T-helper 1 cell (primary cell): ENCODE measurements around the gene PPM1F.

Experiments
- DNase-seq, 5 donors: peaks; one replicate each; pipeline ENCODE4 v3.0.0-alpha.2; 2012 to 2020
- total RNA-seq, 4 donors: gene quantifications; one replicate each; lab custom pipeline; 2026; lab: John Stamatoyannopoulos, UW

The PPM1F gene, protein sequence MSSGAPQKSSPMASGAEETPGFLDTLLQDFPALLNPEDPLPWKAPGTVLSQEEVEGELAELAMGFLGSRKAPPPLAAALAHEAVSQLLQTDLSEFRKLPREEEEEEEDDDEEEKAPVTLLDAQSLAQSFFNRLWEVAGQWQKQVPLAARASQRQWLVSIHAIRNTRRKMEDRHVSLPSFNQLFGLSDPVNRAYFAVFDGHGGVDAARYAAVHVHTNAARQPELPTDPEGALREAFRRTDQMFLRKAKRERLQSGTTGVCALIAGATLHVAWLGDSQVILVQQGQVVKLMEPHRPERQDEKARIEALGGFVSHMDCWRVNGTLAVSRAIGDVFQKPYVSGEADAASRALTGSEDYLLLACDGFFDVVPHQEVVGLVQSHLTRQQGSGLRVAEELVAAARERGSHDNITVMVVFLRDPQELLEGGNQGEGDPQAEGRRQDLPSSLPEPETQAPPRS
- total RNA-seq: 31.5 to 41.2 (median 37.7) reads per million in 4 donors

DNA sequence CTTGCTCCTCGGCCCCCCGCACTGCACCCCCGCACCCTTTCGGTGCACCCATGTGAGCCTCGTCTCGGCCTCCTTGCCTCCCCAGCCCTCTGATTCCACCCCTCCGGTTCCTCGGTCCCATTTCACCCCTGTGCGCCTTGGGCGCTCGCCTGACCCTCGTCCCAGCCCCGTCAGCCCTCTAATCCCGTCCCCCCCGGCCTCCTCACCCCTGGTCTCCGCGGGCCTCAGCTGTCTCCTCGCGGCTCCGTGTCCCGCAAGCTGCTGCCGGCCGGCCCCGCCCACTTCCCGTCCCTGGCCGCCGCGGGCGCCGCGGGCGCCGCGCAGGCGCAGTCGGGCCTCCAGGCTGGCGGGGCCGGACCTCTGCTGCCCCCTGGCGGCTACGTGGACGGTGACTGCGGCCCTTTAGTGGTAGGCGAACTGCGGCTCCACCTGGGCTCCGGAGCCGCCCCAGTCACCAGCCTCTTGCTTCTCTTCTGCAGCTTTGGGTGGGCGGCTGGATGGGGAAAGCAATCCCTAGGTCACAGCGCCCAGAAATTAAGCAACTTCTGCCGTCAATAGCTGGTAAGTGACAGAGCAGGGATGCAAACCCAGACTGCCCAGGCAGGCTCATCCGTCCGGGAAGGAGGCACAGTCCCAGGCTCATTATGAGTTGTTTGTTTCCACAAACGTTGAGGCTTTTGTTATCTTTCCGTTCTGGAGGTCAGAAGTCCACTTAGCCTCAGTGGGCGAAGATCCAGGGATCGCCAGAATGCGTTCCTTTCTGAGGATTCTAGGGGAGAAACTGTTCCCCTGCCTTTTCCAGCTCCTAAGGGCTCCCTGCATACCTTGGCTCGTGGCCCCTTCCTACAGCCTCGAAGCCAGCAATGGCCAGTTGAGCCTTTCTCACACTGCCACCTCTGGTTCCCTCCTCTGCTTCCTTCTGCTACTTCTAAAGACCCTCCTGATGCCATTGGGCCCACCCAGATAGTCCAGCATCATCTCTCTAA, at the start of gene PPM1F:
PPM1F (minus strand) TSS at position 263 of the 986 bp plus-strand sequence. CDS start 6,800 bp downstream, outside the sequence.
- DNase-seq: peak; percentile 80 to 93 (median 85)

DNA sequence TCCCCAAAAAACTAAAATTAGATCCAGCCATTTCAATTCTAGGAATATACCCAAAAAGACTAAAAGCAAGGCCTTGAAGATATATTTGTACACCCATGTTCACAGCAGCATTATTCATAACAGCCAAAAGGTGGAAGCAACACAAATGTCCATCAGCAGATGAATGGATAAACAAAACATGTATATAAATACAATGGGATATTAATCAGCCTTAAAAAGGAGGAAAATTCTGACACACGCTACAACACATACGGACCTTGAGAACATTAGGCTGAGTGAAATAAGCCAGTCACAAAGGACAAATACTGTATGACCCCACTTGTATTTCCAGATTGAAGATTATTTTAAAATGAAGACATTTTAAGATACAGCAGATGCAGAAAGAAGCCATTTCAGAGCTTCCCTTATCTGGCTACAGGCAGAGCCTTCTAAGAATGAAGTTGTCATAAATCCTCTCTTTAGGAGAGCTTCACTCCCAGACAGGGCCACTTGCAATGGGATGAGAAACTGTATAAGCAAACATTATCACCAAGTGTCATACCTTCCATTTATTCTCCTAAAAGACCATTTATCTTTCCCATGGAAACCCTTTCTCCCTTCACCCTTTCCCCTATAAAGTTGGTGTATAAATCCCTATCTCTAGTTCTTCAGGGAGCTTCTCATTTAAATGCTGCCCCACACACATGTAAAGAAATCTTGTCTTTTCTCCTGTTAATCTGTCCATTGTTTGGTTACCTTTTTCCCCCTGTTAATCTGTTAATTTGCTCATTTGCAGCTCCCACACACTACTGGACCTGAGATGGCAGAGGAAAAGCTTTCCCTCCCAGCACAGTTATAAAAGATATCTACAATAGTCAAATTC, 49.2 kb upstream of the PPM1F start:
- no peak for DNase-seq

DNA sequence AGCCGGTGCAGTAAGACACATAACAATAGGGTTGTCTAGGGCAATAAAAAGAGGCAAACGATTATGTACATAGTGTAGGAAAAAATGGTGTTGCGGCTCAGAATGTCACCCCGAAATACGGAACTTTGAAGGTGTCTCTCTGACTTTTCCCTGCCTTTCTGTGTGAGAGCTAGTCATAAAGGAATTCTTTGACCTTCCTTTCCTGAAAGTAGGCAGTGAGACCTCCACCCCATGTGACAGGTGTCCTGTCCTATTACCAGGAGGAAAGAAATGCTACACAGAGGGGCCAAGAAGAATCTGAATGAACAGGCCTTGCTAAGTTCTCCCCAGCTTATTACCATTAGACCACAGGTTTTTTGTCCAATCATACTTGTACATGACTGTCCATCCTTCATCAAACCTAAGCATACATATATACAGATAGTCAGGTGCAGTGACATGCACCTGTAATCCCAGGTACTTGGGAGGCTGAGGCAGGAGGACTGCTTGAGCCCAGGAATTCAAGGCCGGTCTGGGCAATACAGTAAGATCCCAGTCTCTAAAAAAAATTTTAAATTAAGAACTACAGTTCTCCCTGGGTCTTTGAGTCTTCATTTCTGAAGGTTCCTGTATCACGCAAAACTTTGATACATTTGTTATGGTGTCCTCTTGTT, 46.1 kb upstream of the PPM1F start:
- DNase-seq: no peak

DNA sequence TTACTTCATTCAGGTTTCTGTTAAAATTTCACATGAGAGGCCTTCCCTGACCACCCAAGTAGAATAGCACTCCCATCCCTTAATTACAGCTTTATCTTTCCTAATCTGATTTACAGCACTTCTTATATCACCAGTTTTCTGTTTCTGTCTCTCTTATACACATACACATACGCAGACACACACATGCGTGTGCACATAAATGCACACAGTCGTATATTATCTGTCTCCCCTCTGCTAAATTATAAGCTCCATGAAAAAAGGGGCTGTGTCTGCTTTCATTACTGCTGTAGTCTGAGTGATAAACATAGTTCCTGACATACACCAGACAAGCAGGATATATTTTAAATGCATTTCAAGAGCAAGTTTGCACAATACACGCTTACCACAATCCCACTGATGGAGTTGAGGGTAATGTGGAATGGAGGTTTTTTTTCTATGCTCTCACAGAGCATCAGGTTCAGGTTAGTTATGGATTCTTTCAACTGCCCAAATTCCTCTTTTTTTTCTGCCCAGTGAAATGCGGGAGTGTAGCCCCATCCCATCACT, 43.6 kb upstream of the PPM1F start:
- DNase-seq: no peak

DNA sequence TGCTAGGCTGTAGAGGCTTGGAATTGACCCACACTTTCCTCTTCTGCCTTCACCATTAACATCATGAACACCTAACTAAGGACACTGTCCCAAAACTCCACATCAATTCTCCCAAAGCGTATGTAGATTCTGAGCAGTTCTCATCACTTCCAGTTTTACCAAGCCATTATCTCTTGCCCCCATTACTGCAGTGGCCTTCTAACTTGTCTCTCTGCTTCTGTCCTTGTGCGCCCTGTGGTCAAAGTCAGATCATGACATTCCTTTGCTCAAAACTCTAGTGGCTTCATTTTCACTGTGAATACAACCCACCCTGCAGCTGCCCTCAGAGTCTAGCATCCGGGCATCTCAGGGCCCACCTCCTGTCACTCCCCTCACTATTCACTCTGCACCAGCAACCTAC, 43.0 kb upstream of the PPM1F start:
- no peak for DNase-seq

DNA sequence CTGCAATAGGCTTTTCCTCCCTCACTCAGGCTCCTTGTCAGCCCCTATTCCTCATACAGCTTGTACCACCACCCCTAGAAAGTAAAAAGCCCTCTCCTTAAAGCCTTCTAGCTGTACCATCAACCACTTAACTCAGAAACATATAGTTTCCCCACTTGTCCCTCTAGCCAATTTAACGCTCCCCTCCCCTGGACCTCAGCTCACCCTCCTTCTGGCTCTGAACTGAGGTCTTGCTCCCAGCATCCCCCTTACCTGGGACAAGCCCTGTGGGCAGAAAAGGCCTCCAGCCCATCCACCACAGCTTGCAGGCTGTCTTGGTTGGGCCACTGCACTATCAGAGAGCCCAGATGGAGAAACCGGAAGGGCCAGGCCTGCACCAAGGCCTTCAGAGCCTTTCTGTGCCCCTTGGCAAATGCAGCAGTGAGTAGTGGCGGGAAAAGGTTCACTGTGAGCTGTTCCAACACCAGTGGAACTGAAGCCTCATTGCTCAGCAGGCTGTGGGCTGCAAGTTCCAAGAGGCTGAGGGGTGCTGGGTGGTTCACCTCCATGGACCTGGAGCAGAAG, 42.3 kb upstream of the PPM1F start:
- DNase-seq: no peak

DNA sequence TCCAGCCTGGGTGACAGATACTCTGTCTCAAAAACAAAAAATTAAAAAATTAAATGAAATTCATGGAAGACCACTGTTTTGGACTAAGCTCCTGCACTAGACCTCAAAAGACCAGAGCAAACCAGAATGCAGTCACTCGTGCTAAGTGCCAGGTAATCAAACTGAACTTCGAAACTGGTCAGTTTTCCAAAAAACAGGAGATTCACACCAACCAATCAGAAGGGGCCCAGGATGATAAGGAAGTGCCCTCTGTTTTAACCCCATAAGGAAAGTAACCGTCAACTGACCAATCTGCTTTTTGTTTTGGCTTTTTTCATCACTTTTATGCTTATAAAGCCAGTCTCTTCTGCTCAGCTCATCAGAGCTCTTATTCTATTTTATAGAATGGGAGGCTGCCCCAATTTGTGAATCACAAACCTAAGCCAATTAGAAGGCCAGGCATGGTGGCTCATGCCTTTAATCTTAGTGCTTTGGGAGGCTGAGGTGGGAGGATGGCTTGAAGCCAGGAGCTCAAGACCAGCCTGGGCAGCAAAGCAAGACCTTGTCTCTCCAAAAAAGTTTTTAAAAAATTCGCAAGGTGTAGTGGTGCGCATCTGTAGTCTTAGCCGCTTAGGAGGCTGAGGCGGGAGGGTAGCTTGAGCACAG, 40.1 kb upstream of the PPM1F start:
- no peak for DNase-seq

DNA sequence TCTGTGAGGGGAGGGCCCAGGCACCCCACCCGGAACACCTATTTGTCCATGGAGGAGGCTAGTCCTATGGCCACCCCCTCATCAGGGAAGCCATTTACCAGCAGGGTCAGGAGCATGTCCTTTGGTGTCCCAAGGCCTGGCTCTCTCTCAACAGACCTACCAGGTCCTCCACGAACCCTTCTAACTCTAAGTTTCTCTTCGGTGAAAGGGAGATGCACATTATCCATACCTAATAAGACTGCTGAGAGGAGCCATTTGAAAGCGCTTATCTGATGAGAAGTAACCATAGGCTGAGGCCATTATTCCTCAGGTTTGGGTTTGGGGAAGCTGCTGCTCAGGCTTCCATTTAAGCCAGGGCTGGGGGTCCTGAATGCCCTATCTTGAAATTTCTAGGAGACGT, 39.1 kb upstream of the PPM1F start:
- DNase-seq: no peak

DNA sequence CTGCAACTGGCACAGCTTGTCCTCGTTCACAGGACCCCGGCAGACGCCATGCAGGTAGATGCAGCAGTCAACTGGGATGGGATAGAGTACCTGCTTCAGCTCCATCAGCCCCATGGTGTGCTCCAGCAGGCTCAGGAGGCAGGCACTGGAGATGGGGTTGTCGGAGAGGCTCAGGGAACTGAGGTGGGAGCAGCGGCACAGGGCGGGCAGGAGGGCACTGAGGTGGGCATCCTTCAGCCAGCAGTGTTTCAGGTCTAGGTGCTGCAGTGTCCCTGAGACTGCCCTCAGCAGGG, 38.6 kb upstream of the PPM1F start:
- DNase-seq: no peak

DNA sequence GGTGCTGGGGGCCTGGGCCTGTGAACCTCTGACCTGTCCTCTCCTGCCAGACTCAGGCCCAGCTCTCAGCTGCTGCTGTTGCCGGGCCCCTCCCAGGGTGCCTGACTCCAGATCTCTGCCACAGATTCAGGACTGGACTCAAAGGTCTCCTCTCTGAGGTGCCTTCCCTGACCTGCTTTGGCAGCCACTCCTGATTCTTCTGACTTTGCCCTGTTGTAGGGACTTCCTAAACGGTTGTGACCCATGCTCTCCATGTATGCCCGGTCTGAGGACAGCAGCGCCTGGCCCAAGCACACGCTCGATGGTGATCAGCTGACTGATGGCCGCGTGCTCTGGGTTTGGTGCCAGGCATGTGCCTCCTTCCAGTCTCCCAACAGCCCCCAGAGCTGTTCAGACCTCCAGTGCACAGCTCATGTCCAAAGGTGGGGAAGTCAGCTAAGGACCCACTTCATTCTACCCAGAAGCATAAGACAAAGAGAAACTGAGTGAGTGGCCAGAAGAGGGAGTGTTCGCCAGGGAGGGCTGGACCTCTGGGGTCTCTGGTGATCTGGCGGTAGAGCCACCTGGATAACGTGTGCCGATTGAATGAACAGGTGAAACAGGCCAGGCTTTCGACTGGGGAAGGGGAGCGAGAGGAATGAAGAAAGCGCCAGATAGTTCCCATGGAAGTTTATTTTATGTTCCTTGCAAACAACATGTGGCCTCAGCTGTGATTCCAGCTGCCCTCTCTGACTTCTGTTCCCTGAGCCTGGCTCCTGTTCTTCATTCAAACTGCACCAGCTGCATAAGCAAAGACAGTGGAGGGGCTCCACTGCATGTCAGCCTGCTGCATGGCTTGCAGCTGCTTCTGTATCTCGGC, 38.0 kb upstream of the PPM1F start:
- DNase-seq: no peak

DNA sequence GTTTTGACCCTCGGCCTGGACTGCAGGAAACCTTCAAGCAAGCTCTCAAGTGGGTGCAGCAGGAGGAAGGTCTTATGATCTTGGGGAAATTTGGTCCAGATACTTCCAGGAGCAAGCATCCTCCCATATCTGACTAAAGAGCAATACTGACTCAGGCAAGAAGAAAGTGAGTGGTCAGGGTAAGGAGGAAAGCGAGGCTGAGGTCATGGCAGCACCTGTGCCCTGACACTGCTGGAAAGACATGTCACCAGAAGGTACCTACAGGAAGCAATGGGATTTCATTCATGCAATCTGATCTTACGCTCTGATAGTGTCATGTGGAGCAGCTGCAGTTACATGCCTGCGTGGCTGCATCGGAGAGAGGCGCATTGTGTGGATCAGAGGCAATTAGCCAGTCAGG, 36.4 kb upstream of the PPM1F start:
- DNase-seq: no peak

DNA sequence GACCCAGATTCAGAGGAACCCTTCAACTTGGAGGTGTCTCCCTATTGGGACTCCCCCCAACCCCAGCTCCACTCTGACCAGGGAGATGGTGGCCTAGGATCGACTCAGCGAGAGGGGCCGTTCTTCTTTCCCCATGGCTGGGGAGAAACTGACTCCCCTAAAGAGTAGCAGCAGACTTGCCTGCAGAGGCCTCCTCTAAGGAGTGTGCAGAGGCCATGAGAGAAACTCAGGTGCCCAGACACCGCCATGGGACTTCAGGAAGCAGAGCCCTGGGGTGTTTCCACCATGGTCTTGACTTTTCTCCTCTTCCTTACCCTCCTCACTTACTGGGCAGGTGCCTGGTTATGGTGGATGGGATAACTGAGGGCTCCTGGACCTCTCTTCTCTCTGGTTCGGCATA, 32.6 kb upstream of the PPM1F start:
- DNase-seq: no peak

DNA sequence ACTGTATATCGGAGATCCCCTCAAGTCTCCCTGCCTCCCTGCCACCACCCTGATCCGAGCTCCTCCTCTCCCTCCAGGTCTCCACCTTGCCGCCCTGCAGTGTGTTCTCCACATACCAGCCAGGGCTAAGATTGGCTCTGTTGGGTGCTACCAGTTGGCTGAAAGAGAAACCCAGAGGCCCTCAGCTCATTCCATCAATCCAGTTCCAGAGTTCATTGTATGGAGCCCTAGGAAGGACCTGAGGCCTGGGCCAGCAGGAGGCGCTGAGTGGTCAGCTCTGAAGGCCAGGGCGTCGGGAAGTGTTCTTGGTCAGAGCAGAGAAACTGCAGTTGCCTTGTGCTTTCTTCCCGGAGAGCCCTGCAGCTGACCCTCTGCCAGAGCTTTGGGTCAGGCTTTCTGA, 32.1 kb upstream of the PPM1F start:
- no peak for DNase-seq

DNA sequence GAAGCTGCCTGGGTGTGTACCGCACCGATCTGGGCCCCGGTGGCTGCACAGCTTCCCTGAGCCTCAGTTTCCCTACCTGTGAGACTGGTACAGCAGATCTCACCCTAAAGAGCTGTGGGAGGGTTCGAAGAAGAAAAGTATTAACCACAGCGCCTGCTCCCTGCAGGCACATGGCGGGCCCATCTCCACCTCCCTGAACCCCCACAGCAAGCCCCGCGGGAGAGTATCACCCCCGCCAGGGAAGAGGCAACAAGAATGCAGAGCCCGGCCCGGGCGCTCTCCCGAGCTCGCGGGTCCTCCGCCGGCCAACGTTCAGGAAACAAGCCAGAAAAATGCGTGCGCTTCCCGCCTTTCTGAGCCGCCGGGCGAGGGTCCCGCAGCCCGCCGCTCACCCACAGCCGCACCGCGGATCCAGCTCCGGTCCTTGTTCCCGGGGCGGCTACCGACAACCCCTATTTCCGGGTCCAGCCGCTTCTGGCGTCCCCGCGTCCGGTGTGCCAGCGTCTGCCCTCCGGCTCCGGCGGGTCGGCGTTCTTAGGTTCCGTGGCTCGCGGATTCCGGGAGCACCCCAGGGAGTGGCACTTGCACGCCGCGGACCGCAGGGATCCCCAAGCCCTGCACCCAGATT, 29.8 kb upstream of the PPM1F start, which contains the start of gene TOP3B:
TOP3B (minus strand) TSS at position 450 of the 628 bp plus-strand sequence. CDS start 7,078 bp downstream, outside the sequence.
- DNase-seq: peak; percentile 55 to 79 (median 70)

DNA sequence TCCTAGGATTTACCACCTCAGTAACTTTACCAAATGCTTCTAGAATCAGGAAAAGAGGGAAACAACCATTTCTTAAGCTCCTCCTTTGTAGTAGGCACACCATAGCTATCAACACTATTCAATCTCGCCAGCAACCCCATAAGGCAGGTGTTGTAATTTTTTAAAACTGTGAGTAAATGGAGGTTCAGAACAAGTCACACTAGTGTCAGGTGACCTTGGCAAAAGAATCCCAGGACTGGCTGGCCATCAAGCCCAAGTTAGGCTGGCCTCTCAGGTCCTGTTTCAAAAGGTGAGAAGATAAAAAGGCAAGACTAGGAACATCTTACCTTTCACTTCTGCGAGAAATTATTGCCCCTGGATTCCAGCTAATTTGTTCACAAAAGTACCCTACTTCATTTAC, 29.2 kb upstream of the PPM1F start:
- DNase-seq: no peak

DNA sequence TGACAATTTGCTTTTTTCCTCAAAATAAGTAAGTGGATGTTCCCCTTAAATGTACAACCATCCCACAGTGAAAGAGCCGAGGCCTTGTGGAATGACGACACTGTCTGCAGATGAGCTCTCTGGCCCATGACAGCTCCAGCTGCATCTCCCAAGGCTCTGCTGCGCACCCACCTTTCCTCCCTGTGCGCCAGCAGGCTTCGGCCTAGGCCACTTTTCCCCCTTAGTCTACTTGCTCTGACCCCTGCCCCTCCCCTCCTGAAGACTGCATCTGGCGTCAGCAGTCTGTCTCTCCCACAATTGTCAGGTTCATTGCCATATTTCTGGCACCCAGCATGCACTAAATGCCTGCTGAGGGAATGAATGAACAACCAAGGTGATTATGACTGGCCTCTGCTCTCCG, 27.9 kb upstream of the PPM1F start:
- no peak for DNase-seq

DNA sequence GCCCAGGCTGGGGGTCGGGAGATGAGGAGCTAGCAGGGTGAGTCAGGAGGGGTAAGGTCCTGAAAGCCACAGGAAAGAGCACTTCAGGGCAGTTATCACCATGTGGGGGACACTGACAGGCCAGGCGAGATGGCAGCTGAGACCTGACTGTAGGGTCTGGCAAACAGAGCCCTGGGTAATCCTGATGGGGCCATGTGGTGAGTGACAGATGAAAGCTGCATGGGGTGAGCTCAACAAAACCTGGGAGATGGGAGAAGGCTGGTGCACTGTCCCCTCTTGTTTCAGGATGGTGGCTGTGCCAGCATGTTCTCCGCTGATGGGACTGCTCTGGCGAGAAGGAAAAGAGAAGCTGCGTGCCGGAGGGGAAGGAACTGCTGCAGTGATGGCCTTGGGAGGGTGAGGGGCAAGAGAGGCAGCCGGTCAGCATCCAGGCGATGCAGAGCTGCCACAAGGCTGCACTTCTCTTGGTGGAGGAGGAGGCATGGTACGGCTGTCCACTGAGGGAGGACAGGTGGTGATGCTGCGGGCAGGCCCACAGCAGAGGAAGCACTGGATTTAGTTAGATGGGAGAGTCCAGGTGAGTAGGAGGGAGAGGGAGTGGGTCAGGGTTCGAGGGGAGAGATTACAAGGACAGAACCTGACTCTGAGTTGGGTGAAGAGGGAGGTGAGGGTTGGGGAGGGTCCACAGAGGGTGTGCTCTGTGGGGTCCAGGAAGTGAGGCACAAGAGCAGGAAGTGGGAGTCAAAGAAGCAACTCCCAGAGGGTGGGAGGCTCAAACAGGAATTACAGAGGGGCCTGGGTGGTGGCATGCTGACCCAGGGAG, 26.1 kb upstream of the PPM1F start:
- DNase-seq: no peak

DNA sequence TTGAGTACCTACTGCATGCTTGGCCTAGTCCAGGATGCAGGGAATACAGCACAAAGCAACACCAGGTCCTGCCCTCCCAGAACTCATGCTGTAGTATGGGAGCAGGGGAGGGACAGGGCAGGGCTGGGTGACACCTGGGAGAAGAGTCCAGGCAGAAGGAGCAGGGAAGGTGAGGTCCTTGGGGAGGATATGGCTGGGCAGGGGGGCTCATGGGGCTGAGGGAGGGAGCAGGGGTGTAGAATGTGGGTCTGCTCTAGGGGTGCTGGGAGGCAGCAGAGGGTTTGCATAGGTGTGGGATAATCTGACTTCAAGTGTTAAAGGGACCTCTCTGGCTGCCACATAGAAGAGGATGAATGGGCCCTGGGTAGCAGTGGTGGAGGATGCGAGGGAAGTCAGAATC, 25.2 kb upstream of the PPM1F start:
- no peak for DNase-seq
